Left colon (tissue), 2 donors: ENCODE data around the gene UST. TPM values are rescaled to one million over a fixed set of nuclear protein-coding genes. Genes with fewer than 3 reads are reported as not detected.

Experiments used
- ATAC-seq: fragments of 200-7000 bp; cut with Tn5 transposase; one replicate; pipeline ENCODE4 v1.9.1; 2020; ENCODE audit warnings: mild to moderate bottlenecking, moderate library complexity
- DNase-seq, 2 donors: peaks; one replicate each; pipeline ENCODE4 v3.0.0-alpha.2; 2020
- intact Hi-C, 2 donors: fragments of 100-400 bp; cut with DNase I in 1 of 2; cut with micrococcal nuclease in 1 of 2; formaldehyde crosslinking; loops; one replicate each; pipeline versions ENCODE4 v1.11.2 to v1.14.0; 2022; cut with DNase I, micrococcal nuclease
- total RNA-seq, 2 donors: library from RNA; stranded (reverse); fragmentation: NEBNext Ultra II Directional; extraction: Animal tissue kit (Norgen Biotek cat#: 25700); gene quantifications; one replicate each; pipeline ENCODE4 v1.2.1, GENCODE V29; 2021
- donor health status: DM: no; HTN: no; CAD: no.
- donor health status: DM: yes; HTN: yes; CAD: no.

Gene UST
- total RNA-seq, 2 donors from 2014 or later: 2.2 to 4.6 TPM

DNA sequence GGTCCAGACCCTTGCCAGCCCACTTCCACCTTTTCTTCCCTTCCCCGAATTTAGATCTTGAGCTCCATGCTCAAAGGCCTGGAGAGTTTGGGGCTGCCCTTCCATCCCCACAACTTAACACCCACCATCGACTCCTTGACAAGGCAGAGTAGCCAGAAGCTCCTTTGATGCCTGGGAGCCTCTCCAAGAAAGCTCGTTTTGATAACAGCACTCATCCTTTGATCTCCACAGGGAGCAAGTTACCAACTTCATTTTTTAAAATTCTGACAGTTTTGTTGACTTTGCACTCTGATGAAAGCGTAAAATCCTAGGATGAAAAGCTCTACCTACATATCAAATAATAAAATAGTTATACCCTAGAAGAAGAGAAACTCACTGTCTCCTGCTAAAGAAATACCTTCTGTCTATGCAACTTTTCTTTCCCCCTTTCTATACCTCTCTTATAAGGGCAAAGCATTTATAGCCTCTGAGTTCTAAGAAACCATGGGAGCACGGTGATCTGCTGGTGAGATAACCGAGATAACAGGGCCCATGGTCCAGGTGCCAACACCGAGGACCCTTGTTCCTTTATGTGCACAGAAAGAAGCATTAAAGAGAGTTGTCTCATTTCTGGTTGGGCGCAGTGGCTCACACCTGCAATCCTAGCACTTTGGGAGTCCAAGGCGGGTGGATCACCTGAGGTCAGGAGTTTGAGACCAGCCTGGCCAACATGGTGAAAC is 134.9 kb downstream of the UST start:
- ATAC-seq: no peak
- intact Hi-C loops: no loop called here
- DNase-seq: no peak

DNA sequence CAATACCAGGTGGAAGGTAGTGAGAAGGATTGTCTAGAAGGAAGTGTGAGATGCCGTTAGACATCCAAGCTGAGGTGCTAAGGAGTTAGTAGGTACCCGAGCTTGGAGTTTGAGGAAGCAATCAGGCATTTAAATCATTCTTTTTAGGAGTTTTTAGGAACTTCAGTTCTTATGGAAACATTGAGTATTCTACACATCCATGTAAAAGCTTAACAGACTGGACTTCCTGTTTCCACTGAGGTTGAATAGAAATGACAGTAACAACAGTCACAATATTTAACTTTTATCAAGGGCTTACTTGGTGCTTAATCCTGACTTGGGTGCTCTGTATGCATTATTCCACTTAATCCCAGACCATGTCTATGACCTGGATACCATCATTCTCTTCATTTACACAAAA is 136.4 kb downstream of the UST start:
- no peak for ATAC-seq
- intact Hi-C loops: no loop called here
- DNase-seq: no peak

DNA sequence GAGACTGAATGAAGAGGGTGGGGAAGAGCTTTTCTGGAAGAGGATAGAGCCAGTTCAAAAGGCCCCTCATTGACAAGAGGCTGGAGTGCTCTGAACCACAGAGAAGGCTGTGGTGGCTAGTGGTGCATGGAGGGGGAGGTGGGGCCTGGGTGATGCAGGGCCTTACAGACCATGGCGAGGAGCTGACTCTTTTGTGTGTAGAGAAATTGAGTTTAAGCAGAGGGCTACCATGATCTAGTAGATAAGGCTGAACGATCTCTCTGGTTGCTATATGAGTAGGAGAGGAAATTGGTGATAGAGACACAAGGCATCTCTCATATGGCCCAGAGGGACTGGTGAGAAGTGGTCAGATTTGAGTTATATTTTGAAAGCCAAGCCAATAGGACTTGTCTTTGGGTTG is 137.6 kb downstream of the UST start:
- intact Hi-C loops: no loop called here
- ATAC-seq (no peak), DNase-seq (no peak)

DNA sequence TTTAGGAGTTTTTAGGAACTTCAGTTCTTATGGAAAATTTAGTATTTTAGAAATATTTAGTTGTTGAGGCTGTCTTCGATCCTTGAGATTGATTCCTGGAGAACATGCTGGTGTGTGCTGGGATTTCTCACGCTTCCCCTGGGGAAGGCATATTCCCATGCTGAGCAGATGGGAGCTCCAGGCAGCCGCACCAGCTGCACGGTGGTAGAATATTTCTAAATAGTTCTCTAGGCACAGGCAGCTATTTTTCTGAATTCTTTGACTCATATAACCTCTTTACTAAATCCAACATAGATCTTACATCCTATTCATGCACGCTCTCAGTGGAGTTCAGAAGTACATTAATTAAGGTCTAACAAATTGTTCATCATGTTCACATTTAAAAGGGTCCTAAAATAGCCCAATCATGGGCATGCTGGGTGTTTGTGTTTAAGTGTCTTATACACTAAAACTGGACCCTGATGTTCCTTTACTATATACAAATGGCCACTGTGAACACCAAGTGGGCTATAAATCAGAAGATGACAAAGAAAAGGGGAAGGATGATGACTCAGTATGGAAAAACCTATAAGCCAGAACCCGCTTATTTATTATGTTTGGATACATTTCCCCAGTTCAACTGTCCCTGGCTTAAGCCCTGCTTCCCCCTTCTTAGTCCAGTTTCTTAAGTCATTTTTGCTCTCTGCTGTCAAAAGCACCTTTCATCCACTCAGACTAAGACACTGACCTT is 138.5 kb downstream of the UST start:
- ATAC-seq (no peak), DNase-seq (no peak)
- intact Hi-C loops: no loop called here

DNA sequence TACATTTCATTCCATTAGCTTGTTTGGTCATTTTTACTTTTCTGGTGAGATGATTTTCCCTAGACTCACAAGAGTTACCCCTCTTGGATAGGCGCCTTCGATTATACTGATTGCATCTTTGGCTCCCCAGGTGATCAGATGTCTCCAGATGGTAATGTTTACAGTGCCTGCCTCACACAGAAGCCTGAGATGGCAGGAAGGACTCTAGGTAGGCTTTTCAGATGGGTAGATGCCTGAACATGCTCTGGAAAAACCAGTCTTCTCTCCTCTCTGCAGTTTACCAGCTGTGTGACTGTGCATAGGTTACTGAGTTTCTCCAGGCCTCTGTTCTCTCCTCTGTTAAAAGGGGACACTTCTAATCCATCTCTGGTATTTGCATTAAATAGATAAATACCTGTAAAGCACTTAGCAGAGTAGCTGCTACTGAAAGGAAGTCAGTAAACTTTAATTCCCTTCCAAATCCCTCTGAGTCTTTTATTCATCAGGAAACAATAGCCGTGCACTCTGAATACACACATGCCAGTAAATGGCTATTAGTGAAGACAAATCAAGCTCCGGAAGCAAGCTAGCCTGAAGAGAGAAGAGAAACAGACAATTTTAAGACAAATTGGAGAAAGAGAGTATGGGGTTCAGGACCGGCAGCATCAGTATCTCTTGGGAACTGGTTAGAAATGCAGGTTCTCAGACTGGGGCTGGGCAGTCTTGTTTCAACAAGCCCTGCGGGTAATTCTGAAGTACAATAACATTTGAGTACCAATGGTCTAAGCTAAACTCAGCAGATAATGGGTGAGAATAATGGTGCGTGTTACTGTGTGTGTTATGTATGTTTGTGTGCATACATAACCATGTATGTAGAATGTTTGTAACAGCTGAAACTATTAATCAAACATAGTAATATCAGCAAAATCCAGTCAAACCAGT is 139.4 kb downstream of the UST start:
- DNase-seq (no peak), ATAC-seq (no peak)
- intact Hi-C loops: no loop called here

DNA sequence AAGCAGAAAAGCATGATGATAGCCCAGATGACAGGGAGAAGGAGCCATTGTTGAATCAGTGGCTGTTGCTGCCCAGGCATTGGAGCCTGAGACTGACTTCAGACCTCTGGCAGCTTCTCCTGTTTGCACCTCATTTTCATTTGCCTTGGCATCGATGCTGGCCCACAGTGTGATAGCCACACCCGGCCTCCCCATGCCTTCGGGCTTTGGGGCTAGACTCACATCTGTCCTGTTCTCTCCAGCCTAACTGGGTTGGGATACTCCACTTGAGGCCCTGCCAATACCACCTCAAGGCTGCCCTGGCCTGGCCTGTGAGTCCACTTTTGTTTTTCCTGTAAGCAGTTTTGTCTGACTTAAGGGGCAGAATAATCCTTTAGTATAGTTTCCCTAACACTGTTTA is 140.4 kb downstream of the UST start:
- no peak for ATAC-seq

DNA sequence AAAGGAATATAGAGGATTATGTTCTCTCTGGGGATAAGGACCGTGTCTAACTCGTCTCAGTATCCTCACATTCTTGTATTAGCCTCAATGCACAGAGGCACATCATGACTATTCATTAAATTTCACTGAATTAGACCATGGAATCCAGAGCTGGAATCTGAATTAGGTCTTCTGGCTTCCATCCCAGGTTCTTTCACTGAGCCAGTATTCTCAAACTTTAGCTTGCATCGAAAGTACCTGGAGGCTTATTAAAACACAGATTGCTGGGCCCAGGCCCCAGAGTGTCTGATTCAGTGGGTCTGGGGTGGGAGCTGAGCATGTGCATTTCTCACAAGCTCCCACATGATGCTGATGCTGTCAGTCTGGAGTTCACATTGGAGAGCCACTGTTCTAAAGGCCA is 142.0 kb downstream of the UST start:
- no peak for DNase-seq
- no peak for ATAC-seq
- intact Hi-C loops: no loop called here

More for the DNA sequence above, 140.4 kb downstream of the UST start:
- DNase-seq: no peak
- intact Hi-C loops: no loop called here

DNA sequence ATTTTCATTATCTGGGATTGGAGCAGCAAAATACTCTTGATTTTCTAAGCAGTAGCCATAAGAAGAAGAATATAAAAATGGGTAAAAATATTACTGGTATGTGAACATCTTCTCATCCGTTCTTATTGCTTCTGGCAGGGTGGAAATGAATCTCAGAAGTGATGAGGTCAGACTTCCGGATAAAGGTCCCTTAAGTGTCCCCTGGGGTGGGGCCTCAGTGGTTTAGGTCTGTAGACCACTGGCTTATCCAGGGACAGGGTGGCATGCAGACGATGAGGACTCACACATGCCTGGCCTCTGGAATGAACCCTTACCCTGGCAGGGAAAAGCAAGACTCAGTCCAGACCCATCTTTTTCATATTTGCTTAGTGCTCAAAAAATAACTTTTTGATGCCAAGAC is 143.3 kb downstream of the UST start:
- intact Hi-C loops: no loop called here
- DNase-seq: no peak
- no peak for ATAC-seq

DNA sequence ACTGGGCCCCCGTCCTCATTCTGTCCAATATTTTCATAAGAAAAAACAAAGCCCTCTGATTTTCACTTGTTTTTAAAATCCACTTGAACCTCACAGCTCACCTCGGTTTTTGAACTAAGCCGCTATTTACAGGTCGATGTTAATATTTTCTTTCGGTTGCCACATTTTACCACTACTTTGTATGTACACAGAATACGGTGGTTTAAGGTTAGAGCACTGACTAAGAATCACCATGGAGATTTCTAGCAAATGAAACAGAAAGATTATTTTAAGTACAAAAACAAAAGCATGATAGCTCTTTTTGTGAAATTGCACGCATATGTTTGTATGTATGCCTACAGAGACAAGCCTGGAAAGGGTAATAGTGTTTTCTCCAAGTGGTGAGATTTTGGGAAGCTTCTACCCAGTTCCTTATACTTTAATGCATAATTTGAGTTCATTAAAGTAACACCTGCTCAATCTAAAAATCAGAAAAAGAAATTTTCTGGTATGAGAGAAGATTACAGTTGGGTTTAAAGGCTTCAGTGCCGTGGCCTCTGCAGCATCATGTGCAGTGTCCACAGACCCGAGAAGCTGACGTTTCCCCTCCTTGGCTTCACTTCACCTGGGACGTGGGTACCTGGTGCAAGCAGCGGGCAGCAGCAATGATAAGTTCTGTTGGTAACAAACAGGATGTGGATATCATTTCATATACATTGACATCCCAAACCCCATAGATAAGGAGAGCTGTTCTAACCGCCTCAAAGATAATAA is 144.0 kb downstream of the UST start:
- ATAC-seq (no peak), DNase-seq (no peak)
- intact Hi-C loops: no loop called here

DNA sequence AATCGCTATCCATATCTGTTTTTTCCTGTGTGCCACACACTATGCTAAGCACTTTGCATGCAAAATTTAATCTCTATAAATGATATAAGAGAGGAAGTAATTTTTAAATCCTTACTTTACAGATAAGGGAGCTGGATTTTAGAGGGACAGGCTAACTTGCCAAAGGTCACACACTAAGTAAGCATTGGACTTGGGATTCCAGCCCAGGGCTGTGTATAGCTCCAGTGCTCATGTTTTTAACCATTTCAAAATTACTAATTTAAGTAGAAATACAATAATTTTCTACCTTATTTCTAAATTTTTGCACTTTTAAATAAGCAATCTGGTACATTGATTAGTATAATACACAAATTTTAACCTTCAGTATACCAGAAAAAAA is 144.6 kb downstream of the UST start:
- intact Hi-C loops: no loop called here
- ATAC-seq: no peak
- DNase-seq: no peak

DNA sequence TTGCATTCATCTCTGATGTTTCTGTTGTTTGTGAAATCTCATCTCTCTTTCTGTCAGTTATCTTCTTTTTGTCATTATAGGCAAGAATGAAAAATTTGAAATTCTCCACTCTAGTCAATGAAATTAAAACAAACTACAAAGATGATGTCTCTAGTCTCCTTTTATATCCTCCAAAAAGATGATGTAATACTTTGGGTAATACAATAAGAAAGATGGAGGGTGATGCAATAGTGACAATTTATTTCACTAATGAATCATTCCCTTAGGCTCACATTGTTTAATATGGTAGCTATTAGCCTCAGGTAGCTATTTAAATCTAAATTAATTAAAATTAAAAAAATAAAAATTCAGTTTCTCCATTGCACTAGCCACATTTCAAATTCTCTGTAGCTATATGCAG is 145.4 kb downstream of the UST start:
- ATAC-seq (no peak), DNase-seq (no peak)
- intact Hi-C loops: no loop called here

DNA sequence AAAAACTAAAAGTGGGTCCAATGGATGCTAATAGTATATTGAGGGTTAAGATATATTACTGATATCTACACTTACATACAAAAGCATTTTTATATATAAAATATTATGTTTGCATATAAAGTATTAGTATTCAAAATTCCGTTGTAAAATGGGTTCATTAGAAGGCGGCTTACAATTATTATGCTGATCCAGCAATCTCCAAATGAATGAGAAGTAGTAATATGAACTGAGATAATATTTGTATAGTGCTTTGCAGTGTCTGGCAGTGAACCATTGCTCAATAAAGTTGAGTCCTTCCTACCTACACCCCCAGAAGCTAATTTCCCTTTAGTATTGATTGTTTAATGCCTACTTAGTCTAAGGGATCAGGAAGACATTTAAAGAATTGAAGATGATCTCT is 146.2 kb downstream of the UST start:
- intact Hi-C loops: no loop called here
- ATAC-seq (no peak), DNase-seq (no peak)

DNA sequence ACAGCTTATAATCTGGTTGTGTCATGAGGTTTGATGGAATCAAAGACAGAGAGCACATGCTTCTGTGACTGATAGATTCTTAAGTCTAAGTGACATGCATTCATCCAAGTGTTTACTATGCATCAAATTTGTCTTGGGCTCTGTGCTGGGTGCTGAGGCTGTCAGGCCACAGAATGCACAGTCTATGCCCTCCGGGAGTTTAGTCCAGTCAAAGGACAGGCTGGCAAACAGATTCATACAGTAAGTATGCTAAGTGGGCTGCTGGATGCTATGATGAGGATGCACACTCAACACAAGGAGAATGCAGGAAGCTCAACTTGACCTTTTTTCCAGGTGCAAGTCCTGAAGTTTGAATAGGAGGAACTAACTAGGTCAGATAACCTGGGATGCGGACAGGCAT is 146.7 kb downstream of the UST start:
- DNase-seq (no peak), ATAC-seq (no peak)
- intact Hi-C loops: no loop called here

DNA sequence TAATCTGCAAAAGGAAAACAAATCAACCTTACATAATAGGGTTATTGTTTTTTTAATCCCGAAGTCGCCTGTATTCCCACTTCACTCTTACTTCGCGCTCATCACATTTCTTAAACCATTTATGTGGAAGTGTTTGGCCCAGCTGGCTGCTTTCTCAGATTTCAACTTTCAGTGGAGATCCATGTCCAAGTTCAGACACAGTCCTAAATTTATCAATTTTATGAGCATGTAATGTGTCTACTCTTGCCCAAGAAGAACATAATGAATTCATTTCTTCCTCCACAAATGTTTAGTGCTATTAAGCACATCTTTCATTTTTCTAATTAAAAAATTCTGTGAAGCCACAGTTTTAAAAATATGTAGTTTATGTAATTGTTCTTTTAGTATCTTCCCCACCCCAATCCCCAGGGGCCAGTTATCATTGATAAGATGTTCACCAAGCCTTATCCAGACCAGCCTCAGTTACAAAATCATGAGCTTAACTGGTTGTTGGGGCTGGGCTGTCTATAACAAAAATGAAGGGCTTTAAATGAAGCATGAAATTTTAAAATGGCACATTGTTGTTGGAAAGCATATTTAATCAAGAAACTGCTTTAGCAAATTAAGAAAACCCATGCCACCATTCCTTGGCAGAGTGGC is 151.7 kb downstream of the UST start:
- DNase-seq (no peak), ATAC-seq (no peak)
- intact Hi-C loops: no loop called here

DNA sequence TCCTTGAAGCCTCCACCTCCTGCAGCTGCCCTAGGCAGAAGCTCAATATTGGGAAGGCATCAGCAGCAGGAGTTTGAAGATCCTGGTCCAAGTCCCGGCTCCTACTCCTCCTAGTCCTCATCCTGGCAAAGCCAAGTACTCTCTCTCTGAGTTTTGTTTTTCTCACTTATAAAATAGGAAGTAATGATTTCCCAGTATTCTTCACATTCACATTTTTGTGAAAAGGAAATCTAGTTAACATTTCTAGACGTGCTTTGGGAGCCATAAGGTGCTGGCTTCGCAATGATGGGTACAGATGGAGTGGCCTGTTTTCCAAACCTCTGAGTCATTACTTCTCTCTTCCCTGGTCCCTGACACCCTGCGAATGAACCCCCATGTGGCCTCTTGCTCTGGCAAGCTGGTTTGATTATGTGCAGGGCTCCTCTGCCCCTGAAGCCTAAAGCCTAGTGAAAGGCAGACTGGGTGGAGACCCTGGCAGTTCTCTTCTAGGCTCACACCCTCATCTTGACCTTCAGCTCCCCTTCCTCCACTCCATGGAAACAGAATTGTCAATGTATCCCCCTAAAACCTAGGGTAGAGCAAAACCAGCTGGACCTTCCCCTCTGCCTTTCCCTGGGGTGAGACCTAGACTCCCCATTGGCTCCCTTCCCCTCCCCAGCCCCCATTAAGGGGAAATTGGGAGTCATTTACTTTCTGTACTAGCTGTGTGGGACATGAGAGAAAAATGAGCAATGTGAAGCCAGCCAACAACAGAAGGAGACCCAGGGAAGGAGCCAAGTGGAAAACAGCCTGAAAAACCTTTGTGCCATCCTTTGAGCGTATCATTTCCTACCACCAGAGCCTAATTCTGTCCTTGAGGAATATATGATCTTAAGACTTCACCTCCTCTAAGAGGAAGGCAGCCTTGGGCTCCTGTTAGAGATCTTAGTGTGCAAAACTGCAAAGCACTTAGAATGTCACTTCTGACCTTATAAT is 158.4 kb downstream of the UST start:
- DNase-seq: no peak

DNA sequence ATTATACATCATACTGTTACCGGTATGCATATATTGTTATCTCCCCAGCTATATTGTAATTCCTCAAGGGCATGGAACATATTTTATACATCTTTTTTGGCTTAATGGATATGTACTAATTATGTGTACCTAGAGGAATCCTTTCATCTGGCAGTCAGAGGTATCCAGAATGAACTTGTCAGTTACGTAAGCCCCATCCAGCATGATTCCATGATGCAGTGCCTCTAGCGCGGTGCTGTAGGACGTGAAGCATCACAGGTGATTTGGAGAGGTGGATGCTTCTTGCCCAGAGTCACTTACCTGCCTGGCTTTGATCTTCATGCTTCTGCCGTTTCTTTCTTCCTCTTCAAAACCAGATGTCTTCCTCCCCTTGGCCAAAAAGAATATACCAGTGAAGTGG is 159.1 kb downstream of the UST start:
- DNase-seq: no peak
- no peak for ATAC-seq
- intact Hi-C loops: no loop called here

More for the DNA sequence above, 158.4 kb downstream of the UST start:
- intact Hi-C loops: no loop called here
- no peak for ATAC-seq

DNA sequence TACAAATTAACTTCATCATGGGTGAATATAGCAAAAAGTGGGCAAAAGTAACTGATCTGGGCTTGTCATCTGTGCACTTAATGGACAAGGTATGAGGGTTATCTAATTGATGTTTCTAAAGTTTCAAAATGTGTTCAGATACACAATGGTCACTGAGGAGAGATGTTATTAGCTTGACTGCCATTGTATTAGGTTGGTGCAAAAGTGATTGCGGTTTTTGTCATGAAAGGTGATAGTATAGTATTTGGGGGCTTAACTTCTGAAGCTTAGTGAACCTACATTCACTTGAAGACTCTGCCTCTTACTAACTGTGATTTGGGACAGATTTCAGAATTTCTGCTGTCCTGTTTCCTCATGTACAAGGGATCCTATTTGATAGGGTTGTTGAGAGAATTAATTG is 159.6 kb downstream of the UST start:
- ATAC-seq: no peak
- intact Hi-C loops: no loop called here
- DNase-seq: no peak

DNA sequence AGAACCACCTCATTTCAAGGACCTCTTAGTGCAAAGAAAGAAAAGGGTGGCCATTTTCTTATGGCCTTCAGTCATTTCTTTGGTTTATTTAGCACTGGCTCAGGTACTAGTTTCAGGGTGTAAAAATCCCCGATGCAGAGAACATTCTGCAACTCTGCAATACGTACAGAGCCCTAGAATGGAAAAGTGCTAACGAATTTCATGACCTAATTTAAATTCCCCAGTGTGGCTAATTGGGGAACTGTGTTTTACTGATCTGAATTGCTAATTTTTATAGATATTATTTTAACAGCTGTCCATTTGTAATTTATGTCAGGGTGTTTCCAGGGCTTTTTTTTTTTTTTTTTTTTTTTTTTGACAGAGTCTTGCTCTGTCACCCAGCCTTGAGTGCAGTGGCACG is 160.7 kb downstream of the UST start:
- intact Hi-C loops: no loop called here
- no peak for ATAC-seq
- no peak for DNase-seq
